Panc1 (cell line): ENCODE measurements around the gene COMMD7. TPM values are rescaled to one million over a fixed set of nuclear protein-coding genes. Genes with fewer than 3 reads are reported as not detected.

Experiments used
- ATAC-seq: fragments of 200-7000 bp; cut with Tn5 transposase; 2 replicates; pipeline ENCODE4 v1.9.1; 2020; ENCODE audit warnings: mild to moderate bottlenecking, moderate library complexity
- BruUV-seq: library from RNA; stranded (reverse); fragments of 400-500 nt; replicated peaks from 2 replicates; lab custom pipeline; 2021; lab: Mats Ljungman, UMichigan
- CTCF ChIA-PET: fragments of 300-600 bp; sonication (Branson Sonifier 250); formaldehyde crosslinking; loops from one replicate; lab custom pipeline; 2022; ENCODE audit warnings: antibody characterized with exemption; lab: Charles Lee
- POLR2A ChIA-PET: fragments of 300-600 bp; sonication (Branson Sonifier 250); formaldehyde crosslinking; loops from one replicate; lab custom pipeline; 2022; ENCODE audit warnings: antibody characterized with exemption; lab: Charles Lee
- DNase-seq: peaks from one replicate; pipeline ENCODE4 v3.0.0-alpha.2; 2010; ENCODE audit warnings: low read depth, low spot score
- H3K27ac ChIP-seq: 2 replicates; pipeline ENCODE4 v1.5.1; 2011; ENCODE audit warnings: mild to moderate bottlenecking, low read length, inconsistent platforms
- H3K27me3 ChIP-seq: fragments of 200-500 bp; sonication (Bioruptor generic); 2 replicates; pipeline ENCODE4 v1.6.0; 2014; ENCODE audit warnings: low read length, inconsistent platforms; ENCODE audit not compliant: control insufficient read depth, insufficient read depth
- H3K36me3 ChIP-seq: fragments of 200-500 bp; sonication (Bioruptor generic); 2 replicates; pipeline ENCODE4 v1.5.1; 2014; ENCODE audit warnings: inconsistent platforms, mild to moderate bottlenecking, low read length, moderate library complexity; ENCODE audit not compliant: control insufficient read depth, insufficient read depth
- H3K4me1 ChIP-seq: 2 replicates; pipeline ENCODE4 v1.5.1; 2011; ENCODE audit warnings: inconsistent platforms, mild to moderate bottlenecking, low read length, moderate library complexity; ENCODE audit not compliant: control insufficient read depth, insufficient read depth
- H3K4me3 ChIP-seq, 2 experiments: 2 replicates each; pipeline ENCODE4 v1.5.1; 2011 to 2012; ENCODE audit warnings: low read depth in 2 of 2, low read length in 2 of 2, mild to moderate bottlenecking in 2 of 2, inconsistent platforms in 1 of 2, moderate library complexity in 1 of 2
- H3K9me3 ChIP-seq: fragments of 200-500 bp; sonication (Bioruptor generic); 2 replicates; pipeline ENCODE4 v1.5.1; 2014; ENCODE audit warnings: low read depth, mild to moderate bottlenecking, inconsistent platforms, low read length, moderate library complexity; ENCODE audit not compliant: control insufficient read depth, insufficient read depth
- POLR2AphosphoS5 ChIP-seq: IDR thresholded peaks from 2 replicates; pipeline ENCODE4 v1.6.1; 2012; ENCODE audit warnings: mild to moderate bottlenecking, low read depth, low read length, moderate library complexity
- SIN3A ChIP-seq: IDR thresholded peaks from 2 replicates; pipeline ENCODE4 v1.6.1; 2012; ENCODE audit warnings: low read depth, mild to moderate bottlenecking, low read length, moderate library complexity, borderline replicate concordance; ENCODE audit not compliant: insufficient read depth
- TCF7L2 ChIP-seq: IDR thresholded peaks from 2 replicates; pipeline ENCODE4 v1.6.1; 2011; ENCODE audit warnings: mild to moderate bottlenecking, low read depth, low read length, inconsistent platforms
- in situ Hi-C: cut with HindIII; loops from 2 replicates; pipeline ENCODE4 v1.10.0; 2016; ENCODE audit warnings: low sequenced_read_pairs, low pct_unique_long_range_greater_than_20kb
- intact Hi-C: fragments of 100-400 bp; cut with micrococcal nuclease; formaldehyde crosslinking; loops from one replicate; pipeline ENCODE4 v1.10.0; 2022; ENCODE audit not compliant: unreplicated experiment
- total RNA-seq: library from RNA; stranded (reverse); gene quantifications from one replicate; pipeline ENCODE4 v1.2.1, GENCODE V29; 2021; ENCODE audit not compliant: unreplicated experiment
- TF ChIP-seq, protein P1 (sequence below): fragments of 450-650 bp; IDR thresholded peaks from 2 replicates; pipeline ENCODE4 v1.5.1; 2017; ENCODE audit warnings: mild to moderate bottlenecking
- TF ChIP-seq, protein P2 (sequence below), 2 experiments: IDR thresholded peaks; 2 replicates each; pipeline ENCODE4 v1.6.1; 2011 to 2012; ENCODE audit warnings: low read depth in 2 of 2, control low read depth in 1 of 2, low read length in 1 of 2, mild to moderate bottlenecking in 1 of 2, moderate library complexity in 1 of 2; ENCODE audit not compliant: insufficient read depth in 1 of 2

Gene COMMD7
- total RNA-seq, 1 experiment from 2014 or later: 24.8 TPM

DNA sequence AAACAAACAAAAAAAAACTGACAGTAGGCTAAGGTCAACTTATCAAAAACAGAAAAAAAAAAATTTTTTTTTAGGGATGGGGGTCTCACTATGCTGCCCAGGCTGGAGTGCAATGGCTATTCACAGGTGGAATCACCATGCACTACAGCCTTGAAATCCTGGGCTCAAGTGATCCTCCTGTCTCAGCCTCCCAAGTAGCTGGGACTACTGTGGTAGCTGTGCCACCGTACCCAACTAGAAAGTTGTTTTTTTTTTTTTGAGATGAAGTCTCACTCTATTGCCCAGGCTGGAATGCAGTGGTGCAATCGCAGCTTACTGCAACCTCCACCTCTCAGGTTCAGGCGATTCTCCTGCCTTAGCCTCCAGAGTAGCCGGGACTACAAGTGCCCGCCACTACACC, 2.1 kb downstream of the COMMD7 start:
- intact Hi-C loops (no loop called here), in situ Hi-C loops (no loop called here)
- POLR2A ChIA-PET: no interaction called here
- Histone ChIP-seq H3K27ac (no peak overlapping the region), H3K4me1 (peaks cover 7% of the 10 kb centered on the region; the same call in 1 of the 2 replicates), H3K36me3 (no peaks in the 10 kb centered on the region), H3K27me3 (no peaks in the 10 kb centered on the region), H3K4me3 (no peak overlapping the region), H3K9me3 (no peaks in the 10 kb centered on the region)
- CTCF ChIA-PET: no interaction called here
- ATAC-seq: no peak
- TF ChIP-seq, protein P1, sequence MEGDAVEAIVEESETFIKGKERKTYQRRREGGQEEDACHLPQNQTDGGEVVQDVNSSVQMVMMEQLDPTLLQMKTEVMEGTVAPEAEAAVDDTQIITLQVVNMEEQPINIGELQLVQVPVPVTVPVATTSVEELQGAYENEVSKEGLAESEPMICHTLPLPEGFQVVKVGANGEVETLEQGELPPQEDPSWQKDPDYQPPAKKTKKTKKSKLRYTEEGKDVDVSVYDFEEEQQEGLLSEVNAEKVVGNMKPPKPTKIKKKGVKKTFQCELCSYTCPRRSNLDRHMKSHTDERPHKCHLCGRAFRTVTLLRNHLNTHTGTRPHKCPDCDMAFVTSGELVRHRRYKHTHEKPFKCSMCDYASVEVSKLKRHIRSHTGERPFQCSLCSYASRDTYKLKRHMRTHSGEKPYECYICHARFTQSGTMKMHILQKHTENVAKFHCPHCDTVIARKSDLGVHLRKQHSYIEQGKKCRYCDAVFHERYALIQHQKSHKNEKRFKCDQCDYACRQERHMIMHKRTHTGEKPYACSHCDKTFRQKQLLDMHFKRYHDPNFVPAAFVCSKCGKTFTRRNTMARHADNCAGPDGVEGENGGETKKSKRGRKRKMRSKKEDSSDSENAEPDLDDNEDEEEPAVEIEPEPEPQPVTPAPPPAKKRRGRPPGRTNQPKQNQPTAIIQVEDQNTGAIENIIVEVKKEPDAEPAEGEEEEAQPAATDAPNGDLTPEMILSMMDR: no peak
- TF ChIP-seq TCF7L2 (no peak), SIN3A (no peak), POLR2AphosphoS5 (no peak)
- TF ChIP-seq, protein P2, sequence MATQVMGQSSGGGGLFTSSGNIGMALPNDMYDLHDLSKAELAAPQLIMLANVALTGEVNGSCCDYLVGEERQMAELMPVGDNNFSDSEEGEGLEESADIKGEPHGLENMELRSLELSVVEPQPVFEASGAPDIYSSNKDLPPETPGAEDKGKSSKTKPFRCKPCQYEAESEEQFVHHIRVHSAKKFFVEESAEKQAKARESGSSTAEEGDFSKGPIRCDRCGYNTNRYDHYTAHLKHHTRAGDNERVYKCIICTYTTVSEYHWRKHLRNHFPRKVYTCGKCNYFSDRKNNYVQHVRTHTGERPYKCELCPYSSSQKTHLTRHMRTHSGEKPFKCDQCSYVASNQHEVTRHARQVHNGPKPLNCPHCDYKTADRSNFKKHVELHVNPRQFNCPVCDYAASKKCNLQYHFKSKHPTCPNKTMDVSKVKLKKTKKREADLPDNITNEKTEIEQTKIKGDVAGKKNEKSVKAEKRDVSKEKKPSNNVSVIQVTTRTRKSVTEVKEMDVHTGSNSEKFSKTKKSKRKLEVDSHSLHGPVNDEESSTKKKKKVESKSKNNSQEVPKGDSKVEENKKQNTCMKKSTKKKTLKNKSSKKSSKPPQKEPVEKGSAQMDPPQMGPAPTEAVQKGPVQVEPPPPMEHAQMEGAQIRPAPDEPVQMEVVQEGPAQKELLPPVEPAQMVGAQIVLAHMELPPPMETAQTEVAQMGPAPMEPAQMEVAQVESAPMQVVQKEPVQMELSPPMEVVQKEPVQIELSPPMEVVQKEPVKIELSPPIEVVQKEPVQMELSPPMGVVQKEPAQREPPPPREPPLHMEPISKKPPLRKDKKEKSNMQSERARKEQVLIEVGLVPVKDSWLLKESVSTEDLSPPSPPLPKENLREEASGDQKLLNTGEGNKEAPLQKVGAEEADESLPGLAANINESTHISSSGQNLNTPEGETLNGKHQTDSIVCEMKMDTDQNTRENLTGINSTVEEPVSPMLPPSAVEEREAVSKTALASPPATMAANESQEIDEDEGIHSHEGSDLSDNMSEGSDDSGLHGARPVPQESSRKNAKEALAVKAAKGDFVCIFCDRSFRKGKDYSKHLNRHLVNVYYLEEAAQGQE (IDR thresholded peaks at IDR 0.05; ENCODE audit: insufficient read depth in 1 of 2, low read depth in 2 of 2, low read length in 1 of 2): no peak
- BruUV-seq: no TSS peak
- no peak for DNase-seq

DNA sequence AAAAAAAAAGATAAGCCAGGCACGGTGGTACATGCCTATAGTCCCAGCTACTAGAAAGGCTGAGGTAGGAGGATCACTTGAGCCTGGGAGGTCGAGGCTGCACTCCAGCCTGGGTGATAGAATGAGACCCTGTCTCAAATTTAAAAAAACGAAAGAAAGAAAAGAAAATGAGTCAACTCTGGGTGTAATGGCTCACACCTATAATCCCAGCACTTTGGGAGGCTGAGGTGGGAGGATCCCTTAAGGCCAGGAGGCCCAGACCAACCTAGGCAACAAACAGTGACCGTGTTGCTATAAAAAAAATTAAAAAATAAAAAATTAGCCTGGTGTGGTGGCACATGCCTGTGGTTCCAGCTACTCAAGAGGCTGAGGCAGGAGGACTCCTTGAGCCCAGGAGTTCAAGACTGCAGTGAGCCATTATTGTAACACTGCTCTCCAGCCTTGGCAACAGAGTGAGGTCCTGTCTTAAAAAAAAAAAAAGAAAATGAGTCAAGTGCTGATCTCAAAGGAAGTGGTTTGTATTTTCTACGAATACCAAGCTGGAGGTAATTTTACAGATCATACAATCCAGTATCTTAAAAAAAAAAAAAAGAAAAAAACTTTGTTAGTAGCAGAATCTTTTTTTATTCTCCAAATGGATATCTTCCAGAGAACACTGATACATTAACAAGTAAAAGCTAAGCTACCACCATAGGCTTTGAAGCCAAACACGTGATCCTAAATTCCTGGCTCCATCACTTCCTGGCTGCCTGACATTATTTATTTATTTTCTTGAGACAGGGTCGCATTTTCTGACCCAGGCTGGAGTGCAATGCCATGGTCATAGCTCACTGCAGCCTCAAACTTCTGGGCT, 5.7 kb downstream of the COMMD7 start:
- BruUV-seq: no TSS peak
- ChIA-PET POLR2A (no interaction called here), CTCF (interaction anchor here (0.6 kb wide), 1 partner anchor 27 kb away, joined by 3 read pairs; no protein-coding TSS in a partner anchor)
- no peak for TF ChIP-seq SIN3A
- no peak for TF ChIP-seq TCF7L2
- no peak for TF ChIP-seq POLR2AphosphoS5
- TF ChIP-seq, protein P1: no peak
- TF ChIP-seq, protein P2 (IDR thresholded peaks at IDR 0.05; ENCODE audit: insufficient read depth in 1 of 2, low read depth in 2 of 2, low read length in 1 of 2): no peak
- Histone ChIP-seq H3K36me3 (no peaks in the 10 kb centered on the region), H3K4me1 (peaks cover 1% of the 10 kb centered on the region; the same call in 1 of the 2 replicates), H3K9me3 (no peaks in the 10 kb centered on the region), H3K27ac (no peak overlapping the region), H3K27me3 (no peaks in the 10 kb centered on the region), H3K4me3 (no peak overlapping the region)
- DNase-seq (no peak), ATAC-seq (no peak)
- in situ Hi-C loops: no loop called here
- intact Hi-C loops: no loop called here
